Endothelial cell (in vitro differentiated cells): ENCODE measurements around the gene BSX. TPM values are rescaled to one million over a fixed set of nuclear protein-coding genes. Genes with fewer than 3 reads are reported as not detected.

Source experiments
- DNase-seq: peaks from one replicate; pipeline ENCODE4 v3.0.0; 2021; ENCODE audit warnings: low spot score
- H3K27ac Mint-ChIP-seq: one replicate; pipeline ENCODE4 v1.8.0; 2021; ENCODE audit warnings: mixed read lengths, inconsistent platforms; ENCODE audit not compliant: unreplicated experiment
- H3K27me3 Mint-ChIP-seq: one replicate; pipeline ENCODE4 v1.8.0; 2021; ENCODE audit warnings: mild to moderate bottlenecking, moderate library complexity, mixed read lengths, inconsistent platforms; ENCODE audit not compliant: unreplicated experiment
- H3K36me3 Mint-ChIP-seq: one replicate; pipeline ENCODE4 v1.8.0; 2021; ENCODE audit warnings: mild to moderate bottlenecking, low read depth, mixed read lengths, inconsistent platforms; ENCODE audit not compliant: unreplicated experiment
- H3K4me1 Mint-ChIP-seq: one replicate; pipeline ENCODE4 v1.8.0; 2021; ENCODE audit warnings: mild to moderate bottlenecking, mixed read lengths, inconsistent platforms; ENCODE audit not compliant: unreplicated experiment
- H3K4me3 Mint-ChIP-seq: one replicate; pipeline ENCODE4 v1.8.0; 2021; ENCODE audit warnings: mild to moderate bottlenecking, mixed read lengths, inconsistent platforms; ENCODE audit not compliant: unreplicated experiment
- H3K9me3 Mint-ChIP-seq: one replicate; pipeline ENCODE4 v1.8.0; 2021; ENCODE audit warnings: mixed read lengths, inconsistent platforms; ENCODE audit not compliant: unreplicated experiment
- CTCF ChIP-seq: fragments of 200-600 bp; sonication (generic); IDR thresholded peaks from one replicate; pipeline ENCODE4 v1.5.0; 2021; ENCODE audit warnings: antibody characterized with exemption; ENCODE audit not compliant: unreplicated experiment
- total RNA-seq: library from RNA; stranded (reverse); fragmentation: NEBNext Ultra II Directional; extraction: Animal tissue kit (Norgen Biotek cat#: 25700); gene quantifications from one replicate; pipeline ENCODE4 v1.2.1, GENCODE V29; 2021; ENCODE audit not compliant: unreplicated experiment

BSX gene
- total RNA-seq, 1 donor from 2014 or later: not detected

GRCh38 chr11:122983438-122984185, 2.0 kb upstream of the BSX start:
- Mint-ChIP-seq H3K4me1 (peaks cover 18% of the 10 kb centered on the region), H3K9me3 (no peaks in the 10 kb centered on the region), H3K27me3 (peaks cover 23% of the 10 kb centered on the region), H3K27ac (no peak overlapping the region), H3K36me3 (no peaks in the 10 kb centered on the region), H3K4me3 (peak overlapping the region; percentile 85)
- DNase-seq: no peak
- TF ChIP-seq CTCF: no peak

- DNase-seq: no peak
- H3K4me3 Mint-ChIP-seq: no peak overlapping the region
- peaks cover 35% of the 10 kb centered on the region for H3K4me1 Mint-ChIP-seq
- H3K36me3 Mint-ChIP-seq: no peaks in the 10 kb centered on the region
- H3K27ac Mint-ChIP-seq: no peak overlapping the region
- H3K9me3 Mint-ChIP-seq: no peaks in the 10 kb centered on the region
- TF ChIP-seq CTCF: no peak
- H3K27me3 Mint-ChIP-seq: peaks cover 36% of the 10 kb centered on the region
These were observed 1.6 kb downstream of the BSX start for GRCh38 chr11:122979815-122980595.

GRCh38 chr11:122979103-122979814, 2.4 kb downstream of the BSX start:
- Mint-ChIP-seq H3K9me3 (no peaks in the 10 kb centered on the region), H3K27me3 (peaks cover 36% of the 10 kb centered on the region), H3K4me1 (peaks cover 35% of the 10 kb centered on the region), H3K4me3 (no peak overlapping the region), H3K36me3 (no peaks in the 10 kb centered on the region), H3K27ac (no peak overlapping the region)
- no peak for TF ChIP-seq CTCF
- peak; percentile 15 for DNase-seq

- H3K4me3 Mint-ChIP-seq: no peak overlapping the region
- H3K4me1 Mint-ChIP-seq: peaks cover 30% of the 10 kb centered on the region
These were observed 3.4 kb downstream of the BSX start for GRCh38 chr11:122978299-122978620.

More at GRCh38 chr11:122978299-122978620, 3.4 kb downstream of the BSX start:
- no peak overlapping the region for H3K27ac Mint-ChIP-seq
- DNase-seq: no peak
- peaks cover 37% of the 10 kb centered on the region for H3K27me3 Mint-ChIP-seq
- no peaks in the 10 kb centered on the region for H3K36me3 Mint-ChIP-seq
- no peak for TF ChIP-seq CTCF
- no peaks in the 10 kb centered on the region for H3K9me3 Mint-ChIP-seq
